Muscle of arm (tissue), 12 donors: ENCODE data around the gene DDIT4. TPM values are rescaled to one million over a fixed set of nuclear protein-coding genes. Genes with fewer than 3 reads are reported as not detected.
"Not testable (repeated sequence)": the region's sequence is repeated elsewhere in the genome, so short reads cannot be mapped to it uniquely, and the experiment has no call there.

Source experiments
- DNase-seq: peaks from one replicate; pipeline ENCODE4 v3.0.0-alpha.2; 2013
- polyA plus RNA-seq, 12 donors: library from polyadenylated mRNA; unstranded; fragments of 120-200 nt; gene quantifications; one replicate each; pipeline ENCODE4 v1.2.1, GENCODE V29; 2013; ENCODE audit not compliant: insufficient read length in 12 of 12

DDIT4 gene
- polyA plus RNA-seq, 12 donors, result 31.5 to 94.3 (median 47.9) TPM; not detected in 1

- no peak for DNase-seq
Observed at GRCh38 chr10:72265990-72266865, 7.5 kb upstream of the DDIT4 start.

- no peak for DNase-seq
Observed at GRCh38 chr10:72267381-72267780, 6.3 kb upstream of the DDIT4 start.

GRCh38 chr10:72267819-72268399 lies 5.8 kb upstream of the DDIT4 start:
- DNase-seq, result no peak

GRCh38 chr10:72268475-72269200 lies 5.1 kb upstream of the DDIT4 start:
- not testable (repeated sequence) for DNase-seq

DNA sequence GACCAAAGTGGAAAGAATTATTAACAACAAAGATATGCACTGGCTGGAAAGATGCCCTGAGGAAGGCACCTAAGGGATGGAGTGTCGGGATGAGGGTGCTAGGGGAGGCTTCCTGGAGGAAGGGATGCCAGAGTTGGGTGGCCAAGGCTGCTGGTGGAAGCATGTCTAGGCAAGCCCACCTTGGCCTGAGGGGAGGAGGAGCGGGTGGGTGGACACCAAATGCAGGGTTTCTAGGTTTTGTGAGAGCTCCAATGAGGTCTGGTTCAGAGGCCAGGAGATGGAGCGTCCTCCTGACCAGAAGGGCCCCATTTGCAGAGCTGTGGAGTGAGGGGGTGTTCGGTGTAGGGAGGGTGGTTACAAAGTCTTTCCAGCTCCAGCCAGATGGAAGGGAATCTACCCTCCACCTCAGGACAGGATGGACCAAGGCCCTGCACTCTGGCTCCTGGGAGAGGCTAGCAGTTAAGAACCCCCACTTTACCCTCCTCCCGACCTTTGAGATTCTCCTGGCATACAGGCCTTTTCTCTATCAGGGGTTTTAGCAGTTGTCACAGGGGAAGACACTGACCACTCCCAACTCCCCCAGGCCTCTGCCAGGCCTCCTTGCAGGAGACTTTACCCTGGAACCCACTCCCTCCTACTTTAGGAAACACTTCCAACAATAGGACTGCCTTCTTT lies 3.0 kb upstream of the DDIT4 start:
- no peak for DNase-seq

GRCh38 chr10:72272689-72273409 lies 875 bp upstream of the DDIT4 start:
- DNase-seq, result peak; percentile 93

GRCh38 chr10:72274213-72274729 lies 547 bp downstream of the DDIT4 start:
- DNase-seq, result no peak

DNA sequence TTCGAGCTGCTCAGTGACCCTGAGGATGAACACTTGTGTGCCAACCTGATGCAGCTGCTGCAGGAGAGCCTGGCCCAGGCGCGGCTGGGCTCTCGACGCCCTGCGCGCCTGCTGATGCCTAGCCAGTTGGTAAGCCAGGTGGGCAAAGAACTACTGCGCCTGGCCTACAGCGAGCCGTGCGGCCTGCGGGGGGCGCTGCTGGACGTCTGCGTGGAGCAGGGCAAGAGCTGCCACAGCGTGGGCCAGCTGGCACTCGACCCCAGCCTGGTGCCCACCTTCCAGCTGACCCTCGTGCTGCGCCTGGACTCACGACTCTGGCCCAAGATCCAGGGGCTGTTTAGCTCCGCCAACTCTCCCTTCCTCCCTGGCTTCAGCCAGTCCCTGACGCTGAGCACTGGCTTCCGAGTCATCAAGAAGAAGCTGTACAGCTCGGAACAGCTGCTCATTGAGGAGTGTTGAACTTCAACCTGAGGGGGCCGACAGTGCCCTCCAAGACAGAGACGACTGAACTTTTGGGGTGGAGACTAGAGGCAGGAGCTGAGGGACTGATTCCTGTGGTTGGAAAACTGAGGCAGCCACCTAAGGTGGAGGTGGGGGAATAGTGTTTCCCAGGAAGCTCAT lies 1.1 kb downstream of the DDIT4 start:
- peak; percentile 56 for DNase-seq

- no peak for DNase-seq
Observed at GRCh38 chr10:72275351-72276012, 1.8 kb downstream of the DDIT4 start.

GRCh38 chr10:72276013-72276387 lies 2.3 kb downstream of the DDIT4 start:
- no peak for DNase-seq

GRCh38 chr10:72276421-72277339 lies 3.0 kb downstream of the DDIT4 start:
- DNase-seq, result no peak

DNA sequence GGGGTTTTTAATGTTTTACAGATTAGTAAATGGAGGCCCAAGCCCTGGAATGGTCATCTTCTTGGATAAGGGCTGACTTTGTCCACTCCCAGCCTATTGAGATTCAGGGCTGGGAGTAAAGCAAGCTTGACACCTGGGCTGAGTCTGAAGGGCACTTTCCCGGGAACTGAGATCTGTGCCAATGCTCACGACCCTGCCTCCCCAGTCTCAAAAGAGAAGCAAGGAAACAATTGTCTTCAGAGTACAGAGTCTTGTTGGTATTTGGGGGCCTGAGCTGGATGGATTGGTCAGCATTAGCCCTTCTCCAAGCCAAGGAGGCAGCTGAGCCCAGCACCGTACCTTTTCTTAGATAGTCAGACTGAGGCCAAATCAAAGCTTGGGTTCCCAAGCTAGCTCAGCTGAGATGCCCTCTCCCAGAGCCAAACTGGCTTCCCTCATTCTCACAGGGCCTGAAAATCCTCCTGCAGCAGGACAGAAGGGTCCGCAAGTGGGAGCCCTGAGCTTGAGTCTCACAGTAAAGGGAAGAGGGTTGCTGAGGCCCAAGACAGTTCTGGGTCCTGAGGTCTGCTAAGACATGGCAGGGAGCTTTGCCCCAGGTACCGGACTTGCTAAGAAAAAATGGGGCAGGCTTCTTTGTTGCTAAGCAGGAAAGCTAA lies 3.7 kb downstream of the DDIT4 start:
- no peak for DNase-seq

- DNase-seq, result no peak
Observed at GRCh38 chr10:72277996-72278667, 4.4 kb downstream of the DDIT4 start.

DNA sequence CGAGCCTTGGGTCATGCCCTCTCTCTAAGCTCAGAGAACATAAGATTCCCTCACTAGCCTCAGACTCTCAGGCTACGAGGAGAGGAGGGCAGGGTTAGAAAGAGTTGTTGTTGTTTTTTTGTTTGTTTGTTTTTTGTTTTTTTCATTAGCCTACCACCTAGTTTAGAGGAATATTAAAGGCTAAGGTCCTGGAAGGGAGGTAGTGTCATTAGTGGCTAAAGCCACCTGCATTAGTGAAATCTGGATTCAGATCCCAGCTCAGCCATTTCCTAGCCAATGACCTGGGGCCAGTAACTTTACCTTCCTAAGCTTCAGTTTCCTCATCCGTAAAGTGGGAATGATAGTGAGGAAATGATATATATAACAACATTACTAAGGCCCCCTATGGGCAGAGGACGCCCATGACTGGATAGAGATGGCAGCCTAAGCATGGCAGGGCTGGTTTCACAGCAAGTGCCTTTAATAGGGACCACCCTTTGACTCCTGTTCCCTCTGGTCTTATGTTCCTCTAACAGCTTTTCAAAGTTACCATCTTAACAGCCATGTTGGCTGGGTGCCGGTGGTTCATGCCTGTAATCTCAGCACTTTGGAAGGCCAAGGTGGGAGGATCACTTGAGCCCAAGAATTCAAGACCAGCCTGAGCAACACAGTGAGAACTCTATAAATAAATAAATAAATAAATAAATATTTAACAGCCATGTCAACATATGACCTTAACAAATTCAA lies 5.1 kb downstream of the DDIT4 start:
- DNase-seq, result no peak

- not testable (repeated sequence) for DNase-seq
Observed at GRCh38 chr10:72279587-72279986, 5.9 kb downstream of the DDIT4 start.

DNA sequence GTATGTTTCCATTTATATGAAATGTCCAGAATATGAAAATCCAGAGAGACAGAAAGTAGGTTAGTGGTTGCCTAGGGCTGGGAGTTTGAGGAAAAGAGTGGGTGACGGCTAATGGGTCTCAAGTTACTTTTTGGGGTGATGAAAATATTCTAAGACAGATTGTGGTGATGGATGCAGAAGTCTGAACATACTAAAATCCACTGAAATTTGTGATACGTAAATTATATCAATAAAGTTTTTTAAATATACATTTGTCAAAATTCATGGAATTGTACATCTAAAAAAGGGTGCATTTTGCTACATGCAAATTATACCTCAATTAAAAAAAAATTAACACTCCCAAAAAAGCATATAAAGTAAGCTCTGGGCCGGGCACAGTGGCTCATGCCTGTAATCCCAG lies 9.4 kb downstream of the DDIT4 start:
- no peak for DNase-seq

GRCh38 chr10:72285972-72286521 lies 12.3 kb downstream of the DDIT4 start:
- DNase-seq, result no peak
